Brain pericyte (primary cell): Measurements from ENCODE around the gene CLECL1.
"Not testable (repeated sequence)": the region's sequence is repeated elsewhere in the genome, so short reads cannot be mapped to it uniquely, and the experiment has no call there.

ENCODE experiments used
- DNase-seq: peaks from one replicate; pipeline ENCODE4 v3.0.0-alpha.2; 2012; ENCODE audit warnings: low read depth, low spot score

The CLECL1 gene

DNA sequence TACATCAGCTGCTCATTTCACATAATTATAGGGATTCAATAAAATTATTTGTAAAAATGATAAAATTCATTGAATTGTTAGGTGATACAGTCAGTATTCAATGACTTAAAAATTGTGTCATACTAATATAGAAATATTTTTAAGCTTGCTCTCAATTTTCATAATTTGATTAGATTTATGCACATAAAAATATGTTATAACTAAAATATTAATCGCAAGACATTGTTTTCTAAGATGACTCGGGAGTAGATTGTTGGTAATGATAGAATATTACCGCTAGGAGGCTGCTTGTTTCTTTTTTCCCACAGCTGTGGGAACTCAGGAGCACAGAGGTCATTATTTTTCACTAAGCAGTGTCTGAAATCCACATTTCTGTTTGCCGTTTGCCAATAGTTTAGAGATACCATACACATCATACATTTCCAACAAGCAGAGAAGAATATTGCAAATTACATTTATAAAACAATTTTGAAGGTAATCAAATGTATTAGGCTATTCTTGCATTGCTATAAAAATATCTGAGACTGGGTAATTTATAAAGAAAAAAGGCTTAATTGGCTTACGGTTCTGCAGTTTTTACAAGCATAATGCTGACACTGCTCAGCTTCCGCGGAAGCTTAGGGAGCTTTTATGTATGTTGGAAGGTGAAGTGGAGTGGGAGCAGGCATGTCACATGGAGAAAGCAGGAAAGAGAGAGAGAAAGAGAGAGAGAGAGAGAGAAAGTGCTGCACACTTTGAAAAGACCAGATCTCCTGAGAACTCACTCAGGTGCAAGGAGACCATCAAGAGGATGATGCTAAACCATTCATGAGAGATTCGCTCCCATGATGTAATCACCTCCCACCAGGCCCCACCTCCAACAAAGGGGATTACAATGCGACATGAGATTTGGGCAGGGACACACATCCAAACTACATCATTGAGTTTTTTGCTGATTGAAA lies 18.6 kb upstream of the CLECL1 start:
- no peak for DNase-seq

GRCh38 chr12:9750276-9751203 lies 17.6 kb upstream of the CLECL1 start:
- DNase-seq: no peak

DNA sequence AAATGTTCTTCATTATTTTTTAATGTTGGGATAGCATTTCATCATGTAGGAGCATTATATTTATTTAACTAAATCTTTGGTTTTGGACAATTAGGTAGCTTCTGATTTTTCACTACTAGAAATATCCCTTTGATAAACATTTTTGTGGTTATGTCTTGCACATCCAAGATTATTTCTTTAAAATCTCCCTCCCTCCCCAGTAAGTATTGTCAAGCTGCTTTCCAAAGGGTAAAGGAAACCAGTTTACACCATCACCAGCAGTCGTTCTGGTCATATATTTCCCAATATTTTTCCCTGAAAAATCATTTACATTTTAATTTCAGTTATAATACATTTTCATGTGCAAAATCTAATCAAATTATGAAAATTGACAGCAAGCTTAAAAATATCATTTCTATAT lies 16.7 kb upstream of the CLECL1 start:
- DNase-seq: no peak

GRCh38 chr12:9745199-9745598 lies 12.3 kb upstream of the CLECL1 start:
- no peak for DNase-seq

DNA sequence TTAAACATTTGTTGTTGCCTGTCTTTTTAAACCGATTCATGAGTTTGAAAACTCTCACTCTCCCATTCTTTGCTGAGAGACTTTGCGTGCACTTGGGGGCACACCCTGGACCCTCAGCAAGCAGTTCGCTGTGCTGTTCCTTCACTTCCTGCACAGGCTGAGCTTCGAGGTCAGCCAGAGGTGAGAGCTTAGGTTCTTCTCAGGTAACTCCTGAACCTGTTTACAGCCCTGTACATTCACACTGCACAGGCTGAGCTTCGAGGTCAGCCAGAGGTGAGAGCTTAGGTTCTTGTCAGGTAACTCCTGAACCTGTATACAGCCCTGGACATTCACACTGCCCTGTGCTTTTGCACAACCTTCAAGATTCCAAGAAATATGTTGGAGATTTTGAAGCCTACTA lies 9.8 kb upstream of the CLECL1 start:
- DNase-seq: no peak

DNA sequence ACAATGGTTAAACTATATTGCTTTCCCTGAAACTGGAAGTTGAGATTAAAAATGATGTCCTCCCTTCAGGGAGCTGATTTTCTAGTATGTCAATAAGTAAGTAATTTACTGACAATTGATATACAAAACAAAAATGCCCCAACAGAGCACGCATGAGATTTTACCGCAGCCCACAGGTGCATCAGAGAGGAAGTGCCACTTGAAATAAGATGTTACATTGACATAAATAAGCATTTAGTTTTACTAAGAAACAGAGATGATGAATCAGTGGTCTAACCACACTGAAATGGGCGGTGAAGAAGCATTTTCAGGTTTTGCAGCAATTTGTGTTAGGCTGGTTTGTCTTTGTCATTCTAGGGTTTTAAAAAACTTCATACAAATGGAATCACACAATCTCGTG lies 8.8 kb upstream of the CLECL1 start:
- no peak for DNase-seq

- no peak for DNase-seq
These were observed 7.3 kb upstream of the CLECL1 start for GRCh38 chr12:9740106-9740750.

- DNase-seq: not testable (repeated sequence)
These were observed 6.7 kb upstream of the CLECL1 start for GRCh38 chr12:9739404-9740105.

GRCh38 chr12:9738905-9739304 lies 6.0 kb upstream of the CLECL1 start:
- not testable (repeated sequence) for DNase-seq

DNA sequence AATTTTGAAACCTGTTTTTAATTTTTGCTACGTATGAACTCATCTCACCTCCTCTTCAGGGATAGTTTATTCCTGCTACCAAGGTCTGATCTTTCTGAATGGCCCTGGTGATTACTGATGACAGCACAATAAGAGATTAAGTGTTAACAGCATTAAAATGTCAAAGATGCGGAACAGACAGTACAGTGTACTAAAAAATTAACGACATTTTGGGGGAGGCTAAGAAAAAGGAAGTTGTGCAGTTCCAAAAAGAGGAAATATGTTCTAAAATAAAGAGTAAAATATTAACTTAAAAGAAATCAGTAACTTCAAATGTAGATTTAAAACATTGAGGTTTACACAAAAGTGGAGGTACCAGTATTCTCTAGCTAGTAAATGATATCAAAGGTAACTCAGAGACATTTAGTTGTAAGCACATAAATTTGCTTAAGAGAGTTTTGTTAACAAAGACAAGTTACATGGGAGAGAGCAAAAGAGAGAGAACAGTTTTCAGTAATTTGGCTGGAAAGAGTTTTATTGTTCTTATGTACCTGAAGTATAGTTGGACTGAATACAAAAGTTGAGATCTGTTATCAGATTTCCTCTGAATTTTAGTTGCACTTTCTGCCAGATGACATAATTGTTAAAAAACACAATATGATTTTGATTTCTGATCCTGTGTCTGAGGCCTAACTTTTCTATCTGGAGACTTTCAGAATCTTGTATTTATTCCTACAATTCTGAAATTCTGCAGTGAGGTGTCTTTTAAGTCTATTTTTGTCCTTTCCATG lies 4.2 kb upstream of the CLECL1 start:
- DNase-seq: no peak

DNA sequence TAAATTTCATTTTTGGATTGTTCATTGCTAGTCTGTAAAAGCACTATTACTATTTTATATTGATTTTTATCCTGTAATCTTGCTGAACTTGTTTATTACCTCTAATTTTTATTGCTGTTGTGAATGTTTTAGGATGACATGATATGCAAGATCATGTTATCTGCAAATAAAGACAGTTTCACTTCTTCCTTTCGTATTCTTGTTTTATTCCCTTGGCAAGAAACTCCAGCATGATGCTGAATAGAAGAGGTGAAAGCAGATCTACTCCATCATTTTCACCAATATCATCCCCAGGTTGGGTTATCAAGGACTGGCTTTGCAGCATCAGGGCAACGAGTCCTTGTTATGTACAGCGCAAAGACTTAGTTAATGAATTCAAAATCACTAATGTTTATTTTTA lies 2.7 kb upstream of the CLECL1 start:
- DNase-seq: no peak

DNA sequence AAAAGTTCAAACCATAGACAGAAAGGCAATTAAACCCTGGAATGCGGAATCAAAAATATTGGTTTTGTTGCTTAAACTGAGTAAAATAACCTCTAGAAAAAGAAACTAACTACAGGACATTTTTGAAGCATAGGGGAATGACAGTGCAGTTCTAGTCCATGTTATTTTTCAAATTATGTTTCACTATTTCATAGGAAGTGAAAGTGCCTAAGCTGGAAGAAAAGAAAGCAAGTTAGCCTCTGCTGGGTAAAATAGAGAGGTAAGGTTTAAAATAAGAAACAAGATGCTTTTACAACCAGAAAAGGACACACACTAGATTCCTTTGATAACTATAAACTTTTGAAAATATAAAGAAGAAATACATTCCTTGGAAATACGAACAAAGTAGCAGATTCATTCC lies 1.1 kb downstream of the CLECL1 start:
- no peak for DNase-seq

DNA sequence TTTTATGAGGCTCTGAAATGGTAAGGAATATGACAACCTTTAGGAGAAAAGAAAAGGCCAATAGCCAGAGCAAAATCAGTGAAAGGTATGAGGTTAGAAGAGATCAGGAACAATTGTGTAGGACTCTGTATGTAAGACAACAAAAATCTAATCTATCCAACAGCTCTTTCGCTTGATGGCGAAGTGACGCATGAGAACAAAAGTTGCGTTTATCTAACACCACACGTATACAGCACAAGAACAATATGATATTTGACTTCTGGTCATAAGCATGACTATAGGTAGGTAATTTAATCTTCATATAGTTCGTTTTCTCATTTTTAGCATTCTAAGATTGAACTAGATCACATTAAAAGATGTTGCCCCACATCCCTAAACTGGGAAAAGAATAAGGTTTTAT lies 1.5 kb downstream of the CLECL1 start:
- no peak for DNase-seq

DNA sequence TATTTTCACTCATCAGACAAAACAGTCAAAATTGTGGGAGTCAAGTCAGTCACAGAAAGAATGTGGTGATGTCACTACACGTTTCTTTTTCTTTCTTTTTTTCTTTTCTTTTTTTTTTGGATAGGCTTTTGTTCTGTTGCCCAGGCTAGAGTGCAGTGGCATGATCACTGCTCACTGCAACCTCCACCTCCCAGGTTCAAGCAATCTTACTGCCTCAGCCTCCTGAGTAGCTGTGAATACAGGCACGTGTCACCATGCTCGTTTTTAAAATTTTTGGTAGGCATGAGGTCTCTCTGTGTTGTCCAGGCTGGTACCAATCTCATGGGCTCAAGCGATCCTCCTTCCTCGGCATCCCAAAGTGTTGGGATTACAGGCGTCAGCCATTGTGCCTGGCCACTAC lies 2.3 kb downstream of the CLECL1 start:
- DNase-seq: no peak

- no peak for DNase-seq
These were observed 2.9 kb downstream of the CLECL1 start for GRCh38 chr12:9730011-9730410.

DNA sequence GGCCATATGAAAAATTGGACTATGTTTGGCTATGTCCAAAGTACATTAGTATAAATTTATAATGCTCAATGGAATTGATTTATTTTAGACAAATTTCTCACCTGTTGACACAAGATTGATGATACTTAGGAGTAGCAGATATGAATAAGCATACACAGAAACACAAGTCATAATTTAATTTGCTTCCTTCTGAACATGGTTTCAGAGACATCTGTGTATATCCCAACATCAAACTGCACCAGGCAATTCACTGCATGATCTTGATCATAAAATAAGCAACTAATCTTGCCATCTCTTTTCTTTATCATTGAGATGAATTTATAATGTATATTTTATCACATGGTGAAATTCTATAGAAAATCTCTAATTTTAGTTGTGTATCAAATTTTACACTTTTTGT lies 3.8 kb downstream of the CLECL1 start:
- no peak for DNase-seq

- DNase-seq: no peak
These were observed 5.1 kb downstream of the CLECL1 start for GRCh38 chr12:9727813-9728212.

DNA sequence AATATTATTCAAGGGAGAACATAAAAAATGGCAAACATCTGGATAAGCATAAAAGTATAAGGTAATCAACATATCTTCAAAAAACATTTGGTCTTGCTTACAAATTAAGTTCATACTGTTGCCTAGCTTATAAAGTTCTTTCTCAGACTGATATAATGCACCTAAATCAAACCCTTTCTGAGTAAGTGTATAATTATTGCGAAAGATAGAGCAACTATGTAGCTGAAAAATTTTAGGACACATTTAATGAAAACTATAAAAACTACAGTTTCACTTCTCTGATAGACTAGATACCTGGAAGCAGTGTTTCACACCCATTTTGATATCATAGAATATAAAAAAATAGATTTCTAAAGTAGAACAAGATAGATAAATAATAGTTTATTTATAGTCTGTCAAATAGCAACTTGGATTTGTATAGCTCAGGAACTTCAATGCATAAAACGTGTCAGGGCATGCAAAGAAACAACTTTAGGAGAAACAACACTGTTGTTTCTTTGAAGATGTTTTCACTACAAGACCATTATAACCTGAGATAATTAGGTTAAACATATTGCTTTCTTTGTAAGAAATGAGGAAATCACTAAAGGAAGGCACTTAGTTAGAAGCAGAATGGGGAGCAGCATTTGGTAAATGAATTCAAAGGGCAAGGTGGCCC lies 7.6 kb downstream of the CLECL1 start:
- DNase-seq: no peak

DNA sequence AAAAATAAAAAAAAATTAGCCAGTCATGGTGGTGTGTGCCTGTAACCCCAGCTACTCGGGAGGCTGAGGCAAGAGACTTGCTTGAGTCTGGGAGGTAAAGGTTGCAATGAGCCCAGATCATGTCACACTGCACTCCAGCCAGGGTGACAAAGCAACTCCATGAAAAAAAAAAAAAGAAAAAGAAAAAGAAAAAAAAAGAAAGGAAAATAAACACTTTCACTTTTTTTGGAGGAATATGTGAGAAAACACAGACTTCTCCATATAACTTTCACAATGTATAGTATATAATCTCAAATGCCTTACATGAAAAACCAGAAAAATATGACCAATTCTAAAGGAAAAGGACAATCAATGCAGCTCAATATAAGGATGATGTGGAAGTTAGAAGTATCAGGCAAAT lies 8.9 kb downstream of the CLECL1 start:
- DNase-seq: no peak
